ENCODE data around the gene DUSP16.
A peak's percentile ranks its signal among the peaks of the same experiment; 100 is the strongest.
"Not testable (repeated sequence)": the region's sequence is repeated elsewhere in the genome, so short reads cannot be mapped to it uniquely, and the experiment has no call there.

DUSP16 gene

GRCh38 chr12:12508612-12509011 lies 54.1 kb downstream of the DUSP16 start:
- 100% methylated on average over 1 of the region's 2 CpGs; no CpG with 5 or more reads in 1 of the 2 experiments for WGBS, 2 experiments (ENCODE audit: insufficient coverage in 2 of 2)
- H3K36me3 ChIP-seq (ENCODE audit: control insufficient read depth, insufficient read depth, low read length) = peaks cover 7% of the 10 kb centered on the region
- H3K4me1 ChIP-seq (ENCODE audit: control insufficient read depth, insufficient read depth, low read length, poor library complexity, severe bottlenecking) = peaks cover 30% of the 10 kb centered on the region
- H3K4me3 ChIP-seq (ENCODE audit: extremely low read depth, insufficient read depth, low read length, poor library complexity, severe bottlenecking) = no peak overlapping the region
- no peak overlapping the region for H3K27ac ChIP-seq (ENCODE audit: low read depth, low read length, severe bottlenecking)
- no peaks in the 10 kb centered on the region for H3K9me3 ChIP-seq (ENCODE audit: control insufficient read depth, low read length)

DNA sequence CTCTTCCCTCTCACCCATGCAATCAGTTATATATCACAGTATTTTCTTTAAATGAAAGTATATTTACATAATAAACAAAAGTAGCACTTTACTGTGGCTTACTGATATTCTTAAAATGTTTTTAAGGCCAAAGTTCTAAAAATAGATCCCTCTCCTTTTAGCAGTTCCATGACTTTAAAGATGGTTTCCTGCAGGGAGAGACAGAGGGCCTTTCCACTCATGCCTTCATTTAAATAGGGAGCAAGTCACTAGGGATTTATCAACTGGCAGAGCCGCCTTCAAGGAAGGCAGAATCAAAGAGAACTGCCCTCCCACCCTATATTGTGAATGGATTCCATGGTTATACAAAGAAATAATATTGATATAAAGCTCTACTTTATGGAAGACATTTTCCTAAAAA lies 55.5 kb downstream of the DUSP16 start:
- Histone ChIP-seq H3K36me3 (ENCODE audit: control insufficient read depth, insufficient read depth, low read length) (peaks cover 10% of the 10 kb centered on the region), H3K27ac (ENCODE audit: low read depth, low read length, severe bottlenecking) (peak overlapping the region; percentile 90), H3K4me3 (ENCODE audit: extremely low read depth, insufficient read depth, low read length, poor library complexity, severe bottlenecking) (no peak overlapping the region), H3K9me3 (ENCODE audit: control insufficient read depth, low read length) (no peaks in the 10 kb centered on the region), H3K4me1 (ENCODE audit: control insufficient read depth, insufficient read depth, low read length, poor library complexity, severe bottlenecking) (peaks cover 30% of the 10 kb centered on the region)
- no CpG with 5 or more reads among the region's 1 CpG for WGBS, 2 experiments (ENCODE audit: insufficient coverage in 2 of 2)

- Histone ChIP-seq H3K36me3 (ENCODE audit: control insufficient read depth, insufficient read depth, low read length) (peaks cover 7% of the 10 kb centered on the region), H3K4me3 (ENCODE audit: extremely low read depth, insufficient read depth, low read length, poor library complexity, severe bottlenecking) (no peak overlapping the region), H3K27ac (ENCODE audit: low read depth, low read length, severe bottlenecking) (peak overlapping the region; percentile 90), H3K9me3 (ENCODE audit: control insufficient read depth, low read length) (no peaks in the 10 kb centered on the region), H3K4me1 (ENCODE audit: control insufficient read depth, insufficient read depth, low read length, poor library complexity, severe bottlenecking) (peaks cover 30% of the 10 kb centered on the region)
- WGBS, 2 experiments (ENCODE audit: insufficient coverage in 2 of 2) = 64 to 69% methylated on average over 3 of the region's 3 CpGs
Measured at GRCh38 chr12:12506496-12506890, 56.2 kb downstream of the DUSP16 start.

DNA sequence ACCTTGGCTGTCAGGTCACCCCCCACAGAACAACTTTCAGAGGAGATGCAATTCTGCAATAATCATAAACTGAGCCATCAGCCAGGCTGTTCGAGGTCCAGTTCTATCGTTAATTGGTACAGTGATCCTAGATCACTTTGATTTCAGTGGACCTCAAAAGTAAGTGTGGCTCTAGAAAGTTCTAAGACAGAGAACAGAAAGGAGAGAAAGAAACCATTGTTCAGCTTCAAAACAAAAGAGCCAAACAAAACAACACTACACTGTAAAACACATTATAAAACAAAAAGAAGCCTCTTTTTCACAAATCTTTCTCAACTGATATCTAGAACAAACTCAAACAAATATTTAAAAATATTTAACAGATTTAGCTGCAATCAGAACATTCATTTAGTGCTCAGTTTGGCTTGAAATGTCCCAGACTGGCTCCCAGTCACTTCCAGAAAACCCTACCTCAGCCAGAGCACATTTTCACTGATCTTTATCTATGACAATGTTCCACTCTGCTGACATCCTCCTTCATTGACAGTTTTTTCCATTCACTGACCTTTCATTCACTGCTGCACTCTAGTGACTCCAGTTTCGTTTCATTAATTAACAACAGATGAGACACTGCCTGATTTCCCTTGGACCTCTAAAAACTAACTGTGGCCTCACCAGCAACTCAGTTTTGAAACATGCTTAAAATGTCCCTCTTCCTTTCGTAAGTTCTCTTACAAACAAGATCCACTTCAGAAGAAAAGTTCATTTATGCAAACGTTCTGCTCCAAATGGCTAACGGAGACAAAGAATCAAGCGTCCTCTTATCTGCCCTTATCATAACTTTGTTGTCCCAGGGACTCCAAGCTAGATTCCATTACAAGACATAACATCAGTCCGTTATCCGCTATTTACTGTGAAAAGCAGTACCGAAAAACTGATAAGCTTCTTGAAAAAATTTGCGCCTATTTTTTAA lies 56.8 kb downstream of the DUSP16 start:
- WGBS, 2 experiments (ENCODE audit: insufficient coverage in 2 of 2) = 70 to 71% methylated on average over 10 to 11 of the region's 11 CpGs
- H3K27ac ChIP-seq (ENCODE audit: low read depth, low read length, severe bottlenecking) = peak overlapping the region; percentile 90

DNA sequence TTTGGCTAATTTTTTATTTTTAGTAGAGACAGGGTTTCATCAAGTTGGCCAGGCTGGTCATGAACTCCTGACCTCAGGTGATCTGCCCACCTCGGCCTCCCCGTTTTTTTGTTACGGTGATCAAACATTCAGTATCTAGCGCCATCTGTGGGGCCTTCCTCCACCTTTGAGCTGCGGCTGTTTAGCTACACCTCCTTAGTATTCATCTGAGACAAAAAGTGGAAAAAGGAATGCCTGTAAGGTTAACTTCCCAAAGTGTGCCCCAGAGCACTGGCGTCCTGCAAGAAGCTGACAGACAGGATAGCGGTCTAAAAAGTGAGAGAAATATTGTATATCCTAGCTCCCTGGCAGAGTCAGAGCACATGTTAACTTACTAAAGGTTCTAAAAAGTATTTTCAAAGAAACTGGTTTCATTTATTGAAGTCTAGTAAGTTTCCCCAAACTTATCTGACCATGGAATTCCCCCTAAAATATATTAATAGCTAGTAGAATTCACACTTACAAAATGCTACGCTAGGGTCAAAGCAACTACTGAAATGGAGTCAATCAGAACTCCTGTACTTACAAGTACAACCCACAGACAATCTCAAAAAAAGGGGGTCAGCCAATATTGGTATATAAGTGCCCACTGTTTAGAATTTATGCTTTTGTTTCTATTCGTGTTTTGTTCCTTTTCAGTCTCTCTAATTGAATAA lies 59.1 kb downstream of the DUSP16 start:
- WGBS, 2 experiments (ENCODE audit: insufficient coverage in 2 of 2) = 91 to 100% methylated on average over 5 of the region's 9 CpGs
- H3K36me3 ChIP-seq (ENCODE audit: control insufficient read depth, insufficient read depth, low read length) = peaks cover 26% of the 10 kb centered on the region

More for the DNA sequence above, 56.8 kb downstream of the DUSP16 start:
- peaks cover 30% of the 10 kb centered on the region for H3K4me1 ChIP-seq (ENCODE audit: control insufficient read depth, insufficient read depth, low read length, poor library complexity, severe bottlenecking)
- H3K9me3 ChIP-seq (ENCODE audit: control insufficient read depth, low read length) = no peaks in the 10 kb centered on the region
- peaks cover 7% of the 10 kb centered on the region for H3K36me3 ChIP-seq (ENCODE audit: control insufficient read depth, insufficient read depth, low read length)
- no peak overlapping the region for H3K4me3 ChIP-seq (ENCODE audit: extremely low read depth, insufficient read depth, low read length, poor library complexity, severe bottlenecking)

GRCh38 chr12:12502815-12503151 lies 59.9 kb downstream of the DUSP16 start:
- Histone ChIP-seq H3K9me3 (ENCODE audit: control insufficient read depth, low read length) (no peaks in the 10 kb centered on the region), H3K27ac (ENCODE audit: low read depth, low read length, severe bottlenecking) (no peak overlapping the region), H3K4me1 (ENCODE audit: control insufficient read depth, insufficient read depth, low read length, poor library complexity, severe bottlenecking) (peaks cover 25% of the 10 kb centered on the region), H3K4me3 (ENCODE audit: extremely low read depth, insufficient read depth, low read length, poor library complexity, severe bottlenecking) (no peak overlapping the region), H3K36me3 (ENCODE audit: control insufficient read depth, insufficient read depth, low read length) (peaks cover 29% of the 10 kb centered on the region)
- WGBS, 2 experiments (ENCODE audit: insufficient coverage in 2 of 2) = 100% methylated on average over 3 to 5 of the region's 5 CpGs

More for the DNA sequence above, 59.1 kb downstream of the DUSP16 start:
- no peak overlapping the region for H3K27ac ChIP-seq (ENCODE audit: low read depth, low read length, severe bottlenecking)
- peaks cover 25% of the 10 kb centered on the region for H3K4me1 ChIP-seq (ENCODE audit: control insufficient read depth, insufficient read depth, low read length, poor library complexity, severe bottlenecking)
- no peak overlapping the region for H3K4me3 ChIP-seq (ENCODE audit: extremely low read depth, insufficient read depth, low read length, poor library complexity, severe bottlenecking)
- no peaks in the 10 kb centered on the region for H3K9me3 ChIP-seq (ENCODE audit: control insufficient read depth, low read length)

- WGBS, 2 experiments (ENCODE audit: insufficient coverage in 2 of 2) = 100% methylated on average over 1 to 3 of the region's 7 CpGs
- Histone ChIP-seq H3K36me3 (ENCODE audit: control insufficient read depth, insufficient read depth, low read length) (peaks cover 29% of the 10 kb centered on the region), H3K4me1 (ENCODE audit: control insufficient read depth, insufficient read depth, low read length, poor library complexity, severe bottlenecking) (peaks cover 20% of the 10 kb centered on the region)
- not testable (repeated sequence) for H3K27ac ChIP-seq (ENCODE audit: low read depth, low read length, severe bottlenecking); H3K4me3 ChIP-seq (ENCODE audit: extremely low read depth, insufficient read depth, low read length, poor library complexity, severe bottlenecking); H3K9me3 ChIP-seq (ENCODE audit: control insufficient read depth, low read length)
Measured at GRCh38 chr12:12502130-12502814, 60.4 kb downstream of the DUSP16 start.

DNA sequence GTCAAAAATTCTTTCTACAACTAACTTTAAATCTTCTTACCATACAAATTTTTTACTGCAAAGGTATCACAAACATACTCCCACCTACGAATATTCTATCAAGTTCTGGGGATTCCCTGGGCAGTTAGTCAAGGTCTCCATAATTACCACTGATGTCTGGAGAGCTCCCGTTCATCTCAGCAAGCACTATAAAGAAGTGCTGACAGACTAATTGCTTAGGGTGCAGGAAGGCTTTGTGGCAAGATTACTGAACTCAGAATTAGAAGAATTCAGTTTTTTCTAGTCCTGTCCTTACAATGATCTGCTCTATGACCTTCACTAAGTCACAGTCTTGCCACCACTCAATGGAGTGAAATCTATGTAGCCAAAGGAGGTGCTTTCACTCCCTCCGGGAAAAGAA lies 61.5 kb downstream of the DUSP16 start:
- H3K36me3 ChIP-seq (ENCODE audit: control insufficient read depth, insufficient read depth, low read length) = peaks cover 33% of the 10 kb centered on the region
- no peaks in the 10 kb centered on the region for H3K9me3 ChIP-seq (ENCODE audit: control insufficient read depth, low read length)
- H3K27ac ChIP-seq (ENCODE audit: low read depth, low read length, severe bottlenecking) = no peak overlapping the region
- H3K4me3 ChIP-seq (ENCODE audit: extremely low read depth, insufficient read depth, low read length, poor library complexity, severe bottlenecking) = no peak overlapping the region
- WGBS, 2 experiments (ENCODE audit: insufficient coverage in 2 of 2) = 81 to 83% methylated on average over 2 of the region's 3 CpGs
- H3K4me1 ChIP-seq (ENCODE audit: control insufficient read depth, insufficient read depth, low read length, poor library complexity, severe bottlenecking) = peaks cover 10% of the 10 kb centered on the region

DNA sequence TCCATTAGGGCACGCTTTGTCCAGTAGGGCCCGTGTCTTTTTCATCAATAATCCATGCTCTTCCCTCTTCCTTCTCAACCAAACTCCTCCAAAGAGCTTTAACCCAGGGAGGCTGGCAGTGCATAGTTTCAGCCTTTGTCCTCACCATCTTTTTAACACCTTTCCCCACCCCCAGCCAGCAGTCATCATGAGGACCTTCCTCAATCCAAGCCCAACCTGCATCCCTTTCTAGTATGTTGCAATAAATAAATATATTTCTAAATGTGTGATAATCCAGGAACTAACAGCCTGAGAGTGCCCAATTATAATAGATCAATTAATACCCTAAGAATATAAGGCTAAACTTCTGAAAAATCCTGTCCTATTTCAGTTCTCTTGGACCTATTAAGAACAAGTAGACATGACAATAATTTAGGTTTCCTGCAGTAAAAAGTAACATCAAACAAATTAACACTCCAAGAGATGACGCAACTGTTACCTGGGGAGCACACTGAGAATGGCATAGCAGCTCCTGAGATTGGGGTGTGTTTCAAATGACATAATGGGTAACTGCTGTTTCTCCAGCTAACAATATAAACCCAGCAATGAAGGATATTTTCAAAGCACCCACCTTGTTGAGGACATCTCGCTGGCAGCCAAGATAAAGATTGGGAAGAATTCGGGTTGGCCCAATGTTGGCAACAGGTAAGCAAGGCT lies 62.6 kb downstream of the DUSP16 start:
- Histone ChIP-seq H3K4me3 (ENCODE audit: extremely low read depth, insufficient read depth, low read length, poor library complexity, severe bottlenecking) (no peak overlapping the region), H3K27ac (ENCODE audit: low read depth, low read length, severe bottlenecking) (no peak overlapping the region), H3K4me1 (ENCODE audit: control insufficient read depth, insufficient read depth, low read length, poor library complexity, severe bottlenecking) (peaks cover 1% of the 10 kb centered on the region), H3K9me3 (ENCODE audit: control insufficient read depth, low read length) (no peaks in the 10 kb centered on the region), H3K36me3 (ENCODE audit: control insufficient read depth, insufficient read depth, low read length) (peaks cover 40% of the 10 kb centered on the region)
- WGBS, 2 experiments (ENCODE audit: insufficient coverage in 2 of 2) = 89 to 92% methylated on average over 4 of the region's 5 CpGs

- Histone ChIP-seq H3K36me3 (ENCODE audit: control insufficient read depth, insufficient read depth, low read length) (peaks cover 51% of the 10 kb centered on the region), H3K9me3 (ENCODE audit: control insufficient read depth, low read length) (no peaks in the 10 kb centered on the region), H3K4me3 (ENCODE audit: extremely low read depth, insufficient read depth, low read length, poor library complexity, severe bottlenecking) (no peak overlapping the region), H3K27ac (ENCODE audit: low read depth, low read length, severe bottlenecking) (no peak overlapping the region), H3K4me1 (ENCODE audit: control insufficient read depth, insufficient read depth, low read length, poor library complexity, severe bottlenecking) (no peaks in the 10 kb centered on the region)
- WGBS, 2 experiments (ENCODE audit: insufficient coverage in 2 of 2) = 100% methylated on average over 2 of the region's 4 CpGs
Measured at GRCh38 chr12:12498210-12498609, 64.5 kb downstream of the DUSP16 start.
